Endodermal cell (in vitro differentiated cells): Measurements from ENCODE around the gene HIRA. TPM values are rescaled to one million over a fixed set of nuclear protein-coding genes. Genes with fewer than 3 reads are reported as not detected.

Experiments used
- DNase-seq: peaks from one replicate; pipeline ENCODE4 v3.0.0-alpha.2; 2017
- H3K27ac ChIP-seq: 2 replicates; pipeline ENCODE4 v1.5.1; 2013; ENCODE audit warnings: mild to moderate bottlenecking, low read depth, low read length, moderate library complexity
- H3K27me3 ChIP-seq: 2 replicates; pipeline ENCODE4 v1.6.1; 2013; ENCODE audit warnings: mild to moderate bottlenecking, low read length, moderate library complexity; ENCODE audit not compliant: insufficient read depth, control insufficient read depth, poor library complexity, severe bottlenecking
- H3K36me3 ChIP-seq: 2 replicates; pipeline ENCODE4 v1.7.0; 2013; ENCODE audit warnings: mild to moderate bottlenecking, low read length, moderate library complexity; ENCODE audit not compliant: control insufficient read depth, insufficient read depth
- H3K4me1 ChIP-seq: one replicate; pipeline ENCODE4 v1.7.0; 2013; ENCODE audit warnings: low read length; ENCODE audit not compliant: control insufficient read depth, insufficient read depth
- H3K4me3 ChIP-seq: 2 replicates; pipeline ENCODE4 v1.5.1; 2013; ENCODE audit warnings: mild to moderate bottlenecking, low read length, moderate library complexity
- H3K9ac ChIP-seq: 2 replicates; pipeline ENCODE4 v1.6.1; 2013; ENCODE audit warnings: mild to moderate bottlenecking, low read length, moderate library complexity; ENCODE audit not compliant: poor library complexity, severe bottlenecking; ENCODE audit errors: extremely low read depth
- H3K9me3 ChIP-seq: 2 replicates; pipeline ENCODE4 v1.6.1; 2013; ENCODE audit warnings: mild to moderate bottlenecking, low read length, moderate library complexity; ENCODE audit not compliant: control insufficient read depth
- H3K27ac Mint-ChIP-seq: 2 replicates; pipeline ENCODE4 v1.8.0; 2020; ENCODE audit warnings: mixed read lengths
- H3K27me3 Mint-ChIP-seq: 2 replicates; pipeline ENCODE4 v1.8.0; 2021; ENCODE audit warnings: mild to moderate bottlenecking, mixed read lengths; ENCODE audit not compliant: insufficient read depth
- H3K36me3 Mint-ChIP-seq: 2 replicates; pipeline ENCODE4 v1.8.0; 2020; ENCODE audit warnings: low read depth, mixed read lengths
- H3K4me1 Mint-ChIP-seq: 2 replicates; pipeline ENCODE4 v1.8.0; 2020; ENCODE audit warnings: mixed read lengths
- H3K4me3 Mint-ChIP-seq: 2 replicates; pipeline ENCODE4 v1.8.0; 2020; ENCODE audit warnings: mild to moderate bottlenecking, moderate library complexity, mixed read lengths
- H3K9me3 Mint-ChIP-seq: 2 replicates; pipeline ENCODE4 v1.8.0; 2020; ENCODE audit warnings: mild to moderate bottlenecking, mixed read lengths
- WGBS, 2 experiments: methylation state at CpG; one replicate each; pipeline versions ENCODE4 v1.1.5 to v1.1.7; 2013; ENCODE audit warnings: missing lambda C conversion rate in 2 of 2, mixed read lengths in 1 of 2; ENCODE audit not compliant: insufficient coverage in 1 of 2, insufficient read length in 1 of 2; 5-methylcytosine and 5-hydroxymethylcytosine counted together
- total RNA-seq, 2 donors: library from RNA; stranded (reverse); fragmentation: NEBNext Ultra II Directional in 1 of 2; extraction: Animal tissue kit (Norgen Biotek cat#: 25700) in 1 of 2; gene quantifications; 2 replicates in 1 of 2; 3 replicates in 1 of 2; pipeline ENCODE4 v1.2.1, GENCODE V29; 2021
- TF ChIP-seq, protein P1 (sequence below): fragments of 200-600 bp; sonication (generic); conservative IDR thresholded peaks from 2 replicates; pipeline ENCODE4 v1.5.0; 2021; ENCODE audit warnings: antibody characterized with exemption, mild to moderate bottlenecking

HIRA gene
- total RNA-seq, 2 donors from 2014 or later = 44.8 to 46.6 TPM

DNA sequence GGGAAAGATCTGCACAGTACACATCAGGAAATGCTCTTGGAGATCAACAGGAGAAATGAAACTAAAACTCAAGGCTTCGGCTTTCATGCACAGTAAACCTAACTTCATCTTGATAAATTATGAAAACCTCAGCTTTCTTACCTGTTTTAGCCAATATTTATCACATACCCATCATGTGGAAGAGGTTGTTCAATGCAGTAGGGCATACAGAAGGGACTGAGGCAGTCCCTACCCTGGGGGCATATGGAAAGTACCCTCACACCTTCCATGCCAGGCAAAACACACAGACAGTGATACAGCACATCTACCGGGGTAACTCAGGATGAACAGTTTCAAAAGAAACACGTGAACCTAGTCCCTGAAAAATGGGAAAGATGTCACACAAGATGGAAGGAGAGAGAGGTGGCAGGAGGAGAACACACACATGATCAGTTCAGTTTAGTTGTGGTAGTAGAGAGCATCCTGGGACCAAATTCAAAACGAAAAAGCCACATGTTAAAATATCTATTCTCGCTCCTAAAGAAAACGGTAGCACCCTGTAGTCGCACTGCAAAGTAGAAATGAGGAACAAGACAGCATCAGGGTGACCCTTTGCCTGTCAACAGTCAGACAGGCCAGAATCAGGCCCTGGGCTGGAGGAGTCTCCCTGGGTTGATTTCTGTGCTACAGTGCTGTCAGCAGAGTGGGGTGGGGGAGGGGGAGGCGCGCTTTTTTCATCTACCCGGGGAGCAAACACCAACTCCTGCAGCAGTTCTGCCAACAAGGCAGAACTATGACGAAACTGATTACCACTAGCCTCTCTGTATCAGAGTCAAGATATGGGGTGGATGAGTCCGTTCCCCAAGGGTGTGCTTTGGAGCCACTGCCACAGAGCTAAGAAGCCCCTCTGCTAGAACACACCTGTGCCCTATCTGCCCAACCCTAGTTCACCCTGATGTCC is 1.3 kb downstream of the HIRA start:
- H3K9me3 ChIP-seq = no peaks in the 10 kb centered on the region
- DNase-seq = peak; percentile 70
- peak overlapping the region; percentile 71 for H3K9ac ChIP-seq
- H3K9me3 Mint-ChIP-seq = no peaks in the 10 kb centered on the region
- WGBS, 2 experiments = 52 to 64% methylated on average over 6 to 11 of the region's 12 CpGs
- peak overlapping the region; percentile 84 for H3K4me3 ChIP-seq
- TF ChIP-seq, protein P1, sequence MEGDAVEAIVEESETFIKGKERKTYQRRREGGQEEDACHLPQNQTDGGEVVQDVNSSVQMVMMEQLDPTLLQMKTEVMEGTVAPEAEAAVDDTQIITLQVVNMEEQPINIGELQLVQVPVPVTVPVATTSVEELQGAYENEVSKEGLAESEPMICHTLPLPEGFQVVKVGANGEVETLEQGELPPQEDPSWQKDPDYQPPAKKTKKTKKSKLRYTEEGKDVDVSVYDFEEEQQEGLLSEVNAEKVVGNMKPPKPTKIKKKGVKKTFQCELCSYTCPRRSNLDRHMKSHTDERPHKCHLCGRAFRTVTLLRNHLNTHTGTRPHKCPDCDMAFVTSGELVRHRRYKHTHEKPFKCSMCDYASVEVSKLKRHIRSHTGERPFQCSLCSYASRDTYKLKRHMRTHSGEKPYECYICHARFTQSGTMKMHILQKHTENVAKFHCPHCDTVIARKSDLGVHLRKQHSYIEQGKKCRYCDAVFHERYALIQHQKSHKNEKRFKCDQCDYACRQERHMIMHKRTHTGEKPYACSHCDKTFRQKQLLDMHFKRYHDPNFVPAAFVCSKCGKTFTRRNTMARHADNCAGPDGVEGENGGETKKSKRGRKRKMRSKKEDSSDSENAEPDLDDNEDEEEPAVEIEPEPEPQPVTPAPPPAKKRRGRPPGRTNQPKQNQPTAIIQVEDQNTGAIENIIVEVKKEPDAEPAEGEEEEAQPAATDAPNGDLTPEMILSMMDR = no peak
- H3K27ac ChIP-seq = no peak overlapping the region
- H3K36me3 ChIP-seq = peaks cover 9% of the 10 kb centered on the region
- no peaks in the 10 kb centered on the region for H3K27me3 ChIP-seq
- H3K4me1 ChIP-seq = no peaks in the 10 kb centered on the region
- H3K4me1 Mint-ChIP-seq = peaks cover 20% of the 10 kb centered on the region
- peak overlapping the region; percentile 79 for H3K4me3 Mint-ChIP-seq
- no peaks in the 10 kb centered on the region for H3K27me3 Mint-ChIP-seq
- peak overlapping the region; percentile 48 for H3K27ac Mint-ChIP-seq
- H3K36me3 Mint-ChIP-seq = peaks cover 16% of the 10 kb centered on the region

DNA sequence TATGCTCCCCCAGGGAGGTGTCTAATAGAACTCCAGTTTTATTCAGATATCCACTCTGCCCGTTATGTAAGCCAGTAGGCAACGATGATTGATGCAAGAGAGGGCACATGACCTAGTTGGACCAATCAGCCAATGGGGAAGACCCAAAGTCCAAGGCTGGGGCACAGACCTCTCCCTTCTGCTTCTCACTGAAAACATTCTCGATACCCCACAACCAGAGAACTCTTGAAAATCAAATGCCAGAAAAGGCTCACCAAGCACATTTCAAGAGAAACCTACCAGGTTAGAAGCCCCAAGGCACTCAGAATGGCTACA is 7.4 kb downstream of the HIRA start:
- Mint-ChIP-seq H3K4me3 (no peak overlapping the region), H3K36me3 (peaks cover 8% of the 10 kb centered on the region), H3K27me3 (no peaks in the 10 kb centered on the region), H3K4me1 (peaks cover 24% of the 10 kb centered on the region), H3K27ac (no peak overlapping the region), H3K9me3 (no peaks in the 10 kb centered on the region)
- Histone ChIP-seq H3K4me3 (no peak overlapping the region), H3K36me3 (no peaks in the 10 kb centered on the region), H3K9me3 (no peaks in the 10 kb centered on the region), H3K27ac (no peak overlapping the region), H3K4me1 (peaks cover 11% of the 10 kb centered on the region), H3K9ac (no peak overlapping the region), H3K27me3 (no peaks in the 10 kb centered on the region)
- no peak for DNase-seq
- TF ChIP-seq, protein P1 = no peak
- 97 to 100% methylated on average over 2 to 3 of the region's 3 CpGs for WGBS, 2 experiments

DNA sequence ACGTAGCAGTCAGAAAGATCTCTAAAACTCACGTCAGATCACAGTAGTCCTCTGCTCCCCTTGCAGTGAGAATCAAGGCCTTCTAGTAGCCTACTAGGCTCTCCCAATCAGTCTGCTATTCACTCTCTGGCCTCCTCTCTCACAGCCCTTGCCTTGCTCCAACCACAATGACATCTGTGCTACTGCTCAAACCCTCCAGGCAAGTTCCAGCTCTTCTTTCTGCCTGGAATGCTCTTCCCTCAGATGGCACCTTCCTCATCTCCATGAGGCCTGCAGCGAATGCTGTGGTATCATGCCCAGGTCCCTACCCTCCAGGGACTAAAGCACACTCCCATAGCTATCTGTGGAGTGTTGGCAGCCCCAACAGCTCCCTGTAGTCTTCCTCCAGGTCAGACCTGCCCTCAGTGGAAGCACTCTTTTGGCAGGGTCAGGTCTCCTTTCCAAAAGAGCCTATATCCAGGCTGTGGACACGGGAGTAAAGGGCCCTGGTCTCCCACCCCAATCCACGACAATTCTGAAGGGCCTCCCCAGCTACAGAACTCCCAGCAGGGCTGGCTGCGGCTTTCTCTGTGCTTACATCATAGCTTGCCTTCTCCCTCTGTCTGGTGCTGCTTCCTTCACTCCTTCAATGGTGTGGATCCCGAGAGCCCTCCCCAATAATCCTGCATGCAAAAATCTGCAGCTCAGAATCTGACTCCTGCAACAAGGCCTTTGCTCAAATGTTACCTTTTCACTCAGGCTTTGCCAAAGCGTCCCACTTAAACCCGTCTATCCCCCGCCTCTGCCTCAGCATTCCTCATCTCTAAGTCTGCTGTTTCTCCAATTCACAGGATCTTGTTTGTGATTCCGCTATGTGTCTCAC is 8.9 kb downstream of the HIRA start:
- H3K9me3 Mint-ChIP-seq = no peaks in the 10 kb centered on the region
- no peak overlapping the region for H3K4me3 ChIP-seq
- no peaks in the 10 kb centered on the region for H3K27me3 ChIP-seq
- no peaks in the 10 kb centered on the region for H3K9me3 ChIP-seq
- peaks cover 2% of the 10 kb centered on the region for H3K36me3 ChIP-seq
- TF ChIP-seq, protein P1 = no peak
- peaks cover 16% of the 10 kb centered on the region for H3K4me1 ChIP-seq
- H3K27ac Mint-ChIP-seq = peak overlapping the region; percentile 70
- H3K4me3 Mint-ChIP-seq = no peak overlapping the region
- H3K27ac ChIP-seq = peak overlapping the region; percentile 19
- no peaks in the 10 kb centered on the region for H3K27me3 Mint-ChIP-seq
- WGBS, 2 experiments = 74 to 76% methylated on average over 10 to 11 of the region's 11 CpGs
- H3K36me3 Mint-ChIP-seq = peaks cover 6% of the 10 kb centered on the region
- DNase-seq = no peak
- H3K9ac ChIP-seq = no peak overlapping the region
- H3K4me1 Mint-ChIP-seq = peaks cover 27% of the 10 kb centered on the region
